Mesendoderm (in vitro differentiated cells): Measurements from ENCODE around the gene AGO1.

Source experiments
- DNase-seq: peaks from one replicate; pipeline ENCODE4 v3.0.0; 2013
- H2AK5ac ChIP-seq: 2 replicates; pipeline ENCODE4 v1.6.1; 2013; ENCODE audit warnings: low read length, inconsistent platforms
- H2BK120ac ChIP-seq: 2 replicates; pipeline ENCODE4 v1.6.1; 2013; ENCODE audit warnings: low read depth, mild to moderate bottlenecking, low read length, moderate library complexity, mixed read lengths
- H2BK15ac ChIP-seq: replicated peaks from 2 replicates; pipeline ENCODE4 v1.6.1; 2013; ENCODE audit warnings: low read depth, mild to moderate bottlenecking, moderate library complexity
- H2BK5ac ChIP-seq: 2 replicates; pipeline ENCODE4 v1.6.1; 2013; ENCODE audit warnings: low read length, inconsistent platforms
- H3K18ac ChIP-seq: 2 replicates; pipeline ENCODE4 v1.6.1; 2013; ENCODE audit warnings: mild to moderate bottlenecking, low read length, mixed read lengths
- H3K23ac ChIP-seq: one replicate; pipeline ENCODE4 v1.6.1; 2013; ENCODE audit warnings: low read length
- H3K27ac ChIP-seq: 2 replicates; pipeline ENCODE4 v1.5.1; 2013; ENCODE audit warnings: low read depth, mild to moderate bottlenecking, inconsistent platforms, low read length, moderate library complexity
- H3K27me3 ChIP-seq: 2 replicates; pipeline ENCODE4 v1.6.1; 2013; ENCODE audit warnings: low read length, control low read depth, mild to moderate bottlenecking, inconsistent platforms; ENCODE audit not compliant: insufficient read depth, poor library complexity
- H3K36me3 ChIP-seq: 2 replicates; pipeline ENCODE4 v1.6.1; 2013; ENCODE audit warnings: low read length, inconsistent platforms; ENCODE audit not compliant: control insufficient read depth, insufficient read depth
- H3K4ac ChIP-seq: one replicate; pipeline ENCODE4 v1.6.1; 2013; ENCODE audit warnings: low read depth, mild to moderate bottlenecking, low read length, moderate library complexity
- H3K4me1 ChIP-seq: 2 replicates; pipeline ENCODE4 v1.6.1; 2013; ENCODE audit warnings: low read depth, low read length, inconsistent platforms; ENCODE audit not compliant: control insufficient read depth
- H3K4me2 ChIP-seq: 2 replicates; pipeline ENCODE4 v1.6.1; 2013; ENCODE audit warnings: low read length
- H3K4me3 ChIP-seq: 2 replicates; pipeline ENCODE4 v1.5.1; 2013; ENCODE audit warnings: mild to moderate bottlenecking, low read length
- H3K56ac ChIP-seq: one replicate; pipeline ENCODE4 v1.6.1; 2013; ENCODE audit warnings: low read length
- H3K79me1 ChIP-seq: 2 replicates; pipeline ENCODE4 v1.6.1; 2013; ENCODE audit warnings: low read length, inconsistent platforms
- H3K79me2 ChIP-seq: 2 replicates; pipeline ENCODE4 v1.6.1; 2013; ENCODE audit warnings: mild to moderate bottlenecking, low read length; ENCODE audit not compliant: control insufficient read depth, insufficient read depth
- H3K9ac ChIP-seq: 2 replicates; pipeline ENCODE4 v1.6.1; 2013; ENCODE audit warnings: low read length, inconsistent platforms
- H4K5ac ChIP-seq: one replicate; pipeline ENCODE4 v1.6.1; 2013; ENCODE audit warnings: low read length
- H4K8ac ChIP-seq: one replicate; pipeline ENCODE4 v1.6.1; 2013; ENCODE audit warnings: low read depth, mild to moderate bottlenecking, control low read depth, low read length, moderate library complexity
- WGBS: extraction: QIAGEN DNeasy Blood & Tissue Kit; methylation state at CpG from one replicate; pipeline ENCODE4 v1.1.7; 2013; ENCODE audit warnings: low lambda C conversion rate, missing lambda C conversion rate; ENCODE audit not compliant: insufficient coverage; ENCODE audit errors: extremely low coverage; 5-methylcytosine and 5-hydroxymethylcytosine counted together

AGO1 gene

DNA sequence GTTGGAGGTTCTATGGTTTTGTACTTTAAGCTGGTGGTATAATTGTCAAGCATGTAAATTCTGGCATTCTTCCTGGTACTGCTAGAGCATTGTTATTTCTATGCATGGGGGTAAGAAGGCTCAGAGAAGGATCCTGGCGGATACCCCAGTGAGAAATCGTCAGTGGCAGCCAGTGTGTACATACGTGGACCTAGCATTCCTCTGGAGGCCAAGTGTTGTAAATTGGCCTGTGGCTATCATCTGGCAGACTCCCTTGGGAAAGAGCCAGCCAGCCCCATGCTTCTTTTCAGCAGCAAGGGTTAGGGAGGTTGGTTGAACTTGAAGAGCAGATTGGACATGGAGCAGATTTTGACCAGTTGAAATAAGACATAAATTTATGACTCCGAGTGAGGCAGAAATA lies 42.7 kb downstream of the AGO1 start:
- Histone ChIP-seq H2BK5ac (no peak overlapping the region), H3K79me2 (no peaks in the 10 kb centered on the region), H3K56ac (no peak overlapping the region), H2BK15ac (no peak overlapping the region), H2BK120ac (no peak overlapping the region), H3K27ac (no peak overlapping the region), H3K27me3 (no peaks in the 10 kb centered on the region), H3K4me2 (no peak overlapping the region), H3K4me3 (no peak overlapping the region), H3K4me1 (no peaks in the 10 kb centered on the region), H4K8ac (no peak overlapping the region), H4K5ac (no peak overlapping the region), H3K9ac (no peak overlapping the region), H2AK5ac (no peak overlapping the region), H3K18ac (no peak overlapping the region), H3K79me1 (no peaks in the 10 kb centered on the region), H3K4ac (no peak overlapping the region), H3K36me3 (peaks cover 3% of the 10 kb centered on the region), H3K23ac (no peak overlapping the region)
- WGBS = no CpG with 5 or more reads among the region's 4 CpGs
- DNase-seq = no peak

DNA sequence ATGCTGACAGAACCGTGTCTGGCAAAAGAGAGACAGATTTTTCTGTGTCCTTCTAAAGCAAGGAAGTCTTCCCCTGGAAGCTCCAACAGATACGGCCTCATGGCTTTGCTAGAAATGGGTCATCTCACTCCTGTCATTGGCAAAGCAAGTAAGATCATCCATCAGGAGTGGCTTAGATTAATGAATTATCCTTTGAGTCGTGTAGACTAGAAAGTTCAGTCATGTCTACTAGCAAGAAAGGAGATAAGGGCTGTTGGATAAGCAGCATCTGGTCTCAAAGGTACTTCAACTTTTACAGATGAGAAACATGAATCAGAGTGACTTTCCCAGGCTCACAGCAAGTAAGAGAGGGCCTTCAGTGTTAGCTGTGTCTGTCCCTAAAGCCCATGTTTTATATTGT lies 44.5 kb downstream of the AGO1 start:
- Histone ChIP-seq H3K9ac (no peak overlapping the region), H3K4me2 (no peak overlapping the region), H2BK5ac (no peak overlapping the region), H2BK15ac (no peak overlapping the region), H3K79me2 (peaks cover 10% of the 10 kb centered on the region), H3K27ac (no peak overlapping the region), H3K36me3 (no peaks in the 10 kb centered on the region), H3K4me1 (no peaks in the 10 kb centered on the region), H2AK5ac (no peak overlapping the region), H4K8ac (no peak overlapping the region), H3K4me3 (no peak overlapping the region), H4K5ac (no peak overlapping the region), H3K56ac (no peak overlapping the region), H3K79me1 (no peaks in the 10 kb centered on the region), H2BK120ac (no peak overlapping the region), H3K18ac (no peak overlapping the region), H3K27me3 (no peaks in the 10 kb centered on the region), H3K4ac (no peak overlapping the region), H3K23ac (no peak overlapping the region)
- no peak for DNase-seq
- WGBS = no CpG with 5 or more reads among the region's 3 CpGs

DNA sequence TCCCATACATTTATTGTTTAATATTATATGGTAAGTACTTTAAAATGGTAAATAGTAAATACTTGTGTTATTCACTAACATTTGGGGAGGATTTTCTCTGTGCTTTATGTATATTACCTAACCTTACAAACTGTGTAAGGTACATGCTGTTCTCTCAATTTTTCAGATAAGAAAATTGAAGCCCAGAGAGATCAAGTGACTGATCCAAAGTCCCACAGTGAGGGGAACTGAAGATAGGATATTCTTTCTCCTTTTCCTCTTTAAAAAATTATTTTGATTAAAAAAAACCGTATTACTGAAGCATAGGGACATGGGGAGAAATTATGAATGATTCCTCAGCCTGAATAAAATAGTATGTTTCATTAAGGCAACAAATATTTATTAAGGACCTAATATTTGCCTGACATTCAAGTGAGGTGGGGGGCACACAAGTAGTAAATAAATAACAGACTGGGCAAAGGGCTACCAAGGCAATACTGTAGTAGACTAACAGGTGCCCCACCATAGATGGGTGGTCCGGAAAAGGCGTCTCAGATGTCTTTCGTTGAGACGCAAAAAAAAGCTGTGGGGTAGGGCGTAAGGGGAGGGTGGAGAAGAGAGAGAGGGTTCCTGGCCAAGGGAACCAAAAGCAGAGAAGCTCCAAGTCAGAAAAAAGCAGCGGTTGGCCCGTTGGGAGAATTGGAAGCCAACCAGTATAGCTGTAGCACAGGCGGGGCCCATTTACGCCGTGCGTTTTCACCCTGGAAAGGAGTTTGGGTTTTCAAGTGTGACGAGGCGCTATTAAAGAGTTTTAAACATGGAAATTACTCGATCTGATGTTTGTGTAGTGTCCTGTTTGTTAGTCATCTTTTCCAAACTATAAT lies 47.0 kb downstream of the AGO1 start:
- Histone ChIP-seq H3K36me3 (no peaks in the 10 kb centered on the region), H3K27me3 (no peaks in the 10 kb centered on the region), H2BK5ac (no peak overlapping the region), H3K27ac (peak overlapping the region; percentile 99), H3K56ac (peak overlapping the region; percentile 98), H4K5ac (no peak overlapping the region), H3K18ac (peak overlapping the region; percentile 86), H3K79me2 (peaks cover 24% of the 10 kb centered on the region), H3K79me1 (no peaks in the 10 kb centered on the region), H4K8ac (no peak overlapping the region), H3K23ac (no peak overlapping the region), H3K4me3 (peak overlapping the region; percentile 94), H2BK15ac (no peak overlapping the region), H2AK5ac (no peak overlapping the region), H3K4ac (no peak overlapping the region), H3K4me1 (no peaks in the 10 kb centered on the region), H3K9ac (peak overlapping the region; percentile 81), H3K4me2 (peak overlapping the region; percentile 2), H2BK120ac (no peak overlapping the region)
- DNase-seq = peak; percentile 84
- WGBS = no CpG with 5 or more reads among the region's 15 CpGs

DNA sequence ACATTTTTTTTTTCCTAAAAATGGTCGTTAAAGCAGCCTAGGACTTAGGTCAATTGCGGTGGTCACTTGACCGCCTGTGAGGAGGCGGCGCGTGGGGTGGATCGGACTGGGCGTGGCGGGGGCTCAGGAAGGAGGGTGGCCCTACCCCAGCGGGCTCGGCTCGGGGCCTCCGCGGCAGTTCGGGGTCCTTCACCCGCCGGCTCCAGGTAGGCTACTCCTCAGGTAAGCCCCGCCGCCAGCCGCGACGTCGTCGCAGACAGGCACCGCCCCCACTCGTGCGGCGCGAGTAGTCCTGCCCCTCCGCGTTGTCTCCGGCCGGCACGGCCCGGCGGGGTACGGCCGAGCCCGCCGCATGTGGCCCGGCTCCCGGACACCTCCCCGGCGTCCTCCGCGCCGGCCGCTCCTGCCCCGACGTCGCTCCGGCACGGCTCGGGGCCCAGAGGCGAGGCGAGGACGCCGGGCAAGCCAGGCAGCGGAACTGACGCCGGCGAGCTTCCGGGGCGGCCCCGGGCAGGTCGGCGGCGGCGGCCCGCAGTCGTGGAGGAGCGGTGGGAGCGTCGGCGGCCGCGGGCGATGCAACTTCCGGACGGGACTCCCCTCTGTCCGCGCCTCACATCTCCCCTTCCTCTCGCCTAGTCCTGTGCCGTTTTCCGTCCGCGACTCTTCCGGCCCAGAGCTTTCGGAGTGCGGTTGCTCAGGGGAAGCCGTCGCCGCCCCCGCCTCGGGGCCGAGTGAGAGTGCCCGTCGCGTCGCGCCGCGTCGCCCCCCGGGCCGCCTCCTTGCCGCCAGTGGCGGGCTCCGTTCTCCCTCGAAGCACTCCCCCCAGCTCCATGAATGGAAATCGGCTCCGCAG lies 47.8 kb downstream of the AGO1 start, which contains the start of gene AGO3:
AGO3 (plus strand) TSS at position 513 of the 853 bp plus-strand sequence; CDS start at position 835, 322 bp downstream.
- H2AK5ac ChIP-seq = no peak within 1 kb of the TSS
- H3K79me2 ChIP-seq = peaks cover 26% of the 10 kb centered on the region
- H2BK5ac ChIP-seq = peak within 1 kb of the TSS; percentile 50
- H3K56ac ChIP-seq = peak within 1 kb of the TSS; percentile 98
- peak within 1 kb of the TSS; percentile 51 for H3K4me2 ChIP-seq
- no peak within 1 kb of the TSS for H2BK15ac ChIP-seq
- no peak within 1 kb of the TSS for H4K5ac ChIP-seq
- H3K4me1 ChIP-seq = no peaks in the 10 kb centered on the region
- H4K8ac ChIP-seq = peak within 1 kb of the TSS; percentile 29
- peak within 1 kb of the TSS; percentile 99 for H3K27ac ChIP-seq
- peak; percentile 96 for DNase-seq
- H3K23ac ChIP-seq = peak within 1 kb of the TSS; percentile 39
- peak within 1 kb of the TSS; percentile 94 for H3K4me3 ChIP-seq
- no peaks in the 10 kb centered on the region for H3K36me3 ChIP-seq
- H3K27me3 ChIP-seq = no peaks in the 10 kb centered on the region
- WGBS = no CpG with 5 or more reads among the region's 112 CpGs
- H3K9ac ChIP-seq = peak within 1 kb of the TSS; percentile 81
- peak within 1 kb of the TSS; percentile 86 for H3K18ac ChIP-seq
- H2BK120ac ChIP-seq = peak within 1 kb of the TSS; percentile 29
- peak within 1 kb of the TSS; percentile 86 for H3K4ac ChIP-seq
- H3K79me1 ChIP-seq = no peaks in the 10 kb centered on the region

DNA sequence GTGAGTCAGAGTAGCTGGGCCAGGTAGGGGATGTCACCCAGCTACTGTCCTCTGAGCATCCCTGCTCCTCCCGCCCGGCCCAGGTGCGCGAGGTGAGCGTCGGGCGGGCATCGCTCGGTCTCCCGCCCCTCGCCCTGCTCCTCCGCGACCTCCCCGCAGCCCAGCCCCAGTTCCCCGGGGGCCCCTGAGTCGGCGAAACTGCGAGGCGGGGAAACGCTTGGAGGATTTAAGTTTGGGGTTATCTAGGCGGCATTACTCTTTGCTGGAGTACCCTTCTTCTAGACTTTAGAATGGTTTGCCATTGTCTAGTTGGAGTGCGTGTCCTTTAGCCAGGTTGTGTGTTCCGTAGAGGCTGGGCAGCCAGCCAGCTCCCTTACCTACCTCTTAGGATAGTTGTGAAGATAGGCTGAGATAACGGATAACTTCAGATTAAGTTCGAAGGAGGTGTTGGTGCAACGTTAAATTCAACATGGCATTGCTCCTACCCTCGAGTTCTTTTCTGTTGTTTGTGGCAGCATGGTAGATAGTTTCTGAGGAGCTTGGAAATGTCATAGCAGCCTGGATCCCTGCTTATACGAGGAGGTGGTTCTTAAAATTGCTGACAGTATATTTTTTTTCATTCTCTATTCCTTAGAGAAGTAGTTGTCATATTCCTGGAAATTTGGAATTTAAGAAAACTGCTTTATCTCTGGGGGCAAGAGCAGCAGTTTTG lies 48.6 kb downstream of the AGO1 start:
- peak overlapping the region; percentile 51 for H3K4me2 ChIP-seq
- peaks cover 32% of the 10 kb centered on the region for H3K79me2 ChIP-seq
- peak overlapping the region; percentile 39 for H3K23ac ChIP-seq
- H2AK5ac ChIP-seq = no peak overlapping the region
- H2BK15ac ChIP-seq = no peak overlapping the region
- no peaks in the 10 kb centered on the region for H3K27me3 ChIP-seq
- no peak overlapping the region for H4K5ac ChIP-seq
- H3K4me1 ChIP-seq = no peaks in the 10 kb centered on the region
- peak overlapping the region; percentile 99 for H3K27ac ChIP-seq
- no peaks in the 10 kb centered on the region for H3K36me3 ChIP-seq
- peak overlapping the region; percentile 98 for H3K56ac ChIP-seq
- H3K4ac ChIP-seq = peak overlapping the region; percentile 86
- H4K8ac ChIP-seq = no peak overlapping the region
- peak overlapping the region; percentile 94 for H3K4me3 ChIP-seq
- peak; percentile 66 for DNase-seq
- no peaks in the 10 kb centered on the region for H3K79me1 ChIP-seq
- H3K18ac ChIP-seq = peak overlapping the region; percentile 22
- H2BK5ac ChIP-seq = peak overlapping the region; percentile 29
- H3K9ac ChIP-seq = peak overlapping the region; percentile 81
- peak overlapping the region; percentile 29 for H2BK120ac ChIP-seq
- WGBS = no CpG with 5 or more reads among the region's 28 CpGs
